ENCODE measurements around the gene RALGAPA2.

DNA sequence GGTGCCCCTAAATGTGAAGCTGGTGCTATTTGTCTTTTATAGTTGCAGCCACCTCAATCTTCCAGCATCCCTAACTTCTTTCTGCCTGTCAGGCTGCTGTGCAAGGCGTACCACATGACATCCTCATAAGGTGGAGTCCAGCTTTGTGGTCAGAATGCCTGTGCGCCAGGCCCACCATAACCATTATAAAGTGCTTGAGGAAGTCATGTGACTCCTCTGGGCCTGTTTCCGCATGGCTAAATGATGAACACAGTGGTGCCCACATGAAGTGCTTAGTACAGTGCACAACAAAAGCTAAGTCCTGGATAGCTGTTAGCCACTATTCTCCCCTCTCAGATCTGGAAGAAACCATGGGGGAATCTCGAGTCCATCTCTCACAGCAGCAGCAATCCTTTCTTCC is 268.9 kb downstream of the RALGAPA2 start:
- TF ChIP-seq, protein P1, sequence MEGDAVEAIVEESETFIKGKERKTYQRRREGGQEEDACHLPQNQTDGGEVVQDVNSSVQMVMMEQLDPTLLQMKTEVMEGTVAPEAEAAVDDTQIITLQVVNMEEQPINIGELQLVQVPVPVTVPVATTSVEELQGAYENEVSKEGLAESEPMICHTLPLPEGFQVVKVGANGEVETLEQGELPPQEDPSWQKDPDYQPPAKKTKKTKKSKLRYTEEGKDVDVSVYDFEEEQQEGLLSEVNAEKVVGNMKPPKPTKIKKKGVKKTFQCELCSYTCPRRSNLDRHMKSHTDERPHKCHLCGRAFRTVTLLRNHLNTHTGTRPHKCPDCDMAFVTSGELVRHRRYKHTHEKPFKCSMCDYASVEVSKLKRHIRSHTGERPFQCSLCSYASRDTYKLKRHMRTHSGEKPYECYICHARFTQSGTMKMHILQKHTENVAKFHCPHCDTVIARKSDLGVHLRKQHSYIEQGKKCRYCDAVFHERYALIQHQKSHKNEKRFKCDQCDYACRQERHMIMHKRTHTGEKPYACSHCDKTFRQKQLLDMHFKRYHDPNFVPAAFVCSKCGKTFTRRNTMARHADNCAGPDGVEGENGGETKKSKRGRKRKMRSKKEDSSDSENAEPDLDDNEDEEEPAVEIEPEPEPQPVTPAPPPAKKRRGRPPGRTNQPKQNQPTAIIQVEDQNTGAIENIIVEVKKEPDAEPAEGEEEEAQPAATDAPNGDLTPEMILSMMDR (conservative IDR thresholded peaks at IDR 0.05 in 1 of 2, IDR thresholded peaks at IDR 0.05 in 1 of 2; ENCODE audit: low read depth in 1 of 2, low read length in 2 of 2) = no peak
- no peak for TF ChIP-seq EZH2 (IDR thresholded peaks at IDR 0.05; ENCODE audit: low read length, missing control alignments)
